CD4-positive, alpha-beta memory T cell (primary cell): Measurements from ENCODE around the gene ZNF195. TPM values are rescaled to one million over a fixed set of nuclear protein-coding genes. Genes with fewer than 3 reads are reported as not detected.
A peak's percentile ranks its signal among the peaks of the same experiment; 100 is the strongest.
"Not testable (repeated sequence)": the region's sequence is repeated elsewhere in the genome, so short reads cannot be mapped to it uniquely, and the experiment has no call there.

Source experiments
- CTCF ChIA-PET: fragments of 350-600 bp; sonication (Branson Sonifier 250); formaldehyde crosslinking; loops from one replicate; lab custom pipeline; 2021; ENCODE audit warnings: inconsistent platforms; ENCODE audit not compliant: partially characterized antibody; lab: Charles Lee
- POLR2A ChIA-PET: fragments of 350-600 bp; sonication (Branson Sonifier 250); formaldehyde crosslinking; loops from one replicate; lab custom pipeline; 2021; ENCODE audit not compliant: partially characterized antibody; lab: Charles Lee
- DNase-seq, 5 donors: peaks; one replicate each; pipeline versions ENCODE4 v3.0.0 to v3.0.0-alpha.2; 2020 to 2022; ENCODE audit warnings: mixed read lengths in 1 of 5
- H3K27ac ChIP-seq: one replicate; pipeline ENCODE4 v1.7.0; 2013; ENCODE audit warnings: low read depth, low read length
- H3K27me3 ChIP-seq: 2 replicates; pipeline ENCODE4 v1.7.0; 2013; ENCODE audit warnings: mild to moderate bottlenecking, low read length, moderate library complexity; ENCODE audit not compliant: insufficient read depth
- H3K36me3 ChIP-seq: 2 replicates; pipeline ENCODE4 v1.7.0; 2013; ENCODE audit warnings: mild to moderate bottlenecking, low read length, moderate library complexity; ENCODE audit not compliant: insufficient read depth
- H3K4me1 ChIP-seq: 2 replicates; pipeline ENCODE4 v1.7.0; 2013; ENCODE audit warnings: mild to moderate bottlenecking, low read length, moderate library complexity; ENCODE audit not compliant: insufficient read depth
- H3K4me3 ChIP-seq, 2 donors: one replicate each; pipeline ENCODE4 v1.7.0; 2013; ENCODE audit warnings: low read length in 2 of 2, mild to moderate bottlenecking in 1 of 2
- H3K9me3 ChIP-seq, 2 donors: one replicate each; pipeline ENCODE4 v1.7.0; 2013; ENCODE audit warnings: low read length in 2 of 2, control low read depth in 1 of 2; ENCODE audit not compliant: control insufficient read depth in 1 of 2
- H3K27ac Mint-ChIP-seq, 7 donors: one replicate each; pipeline ENCODE4 v1.8.0; 2020 to 2021; ENCODE audit warnings: mixed read lengths in 7 of 7, mild to moderate bottlenecking in 6 of 7, inconsistent platforms in 3 of 7, moderate library complexity in 3 of 7
- H3K27me3 Mint-ChIP-seq, 2 donors: one replicate each; pipeline ENCODE4 v1.8.0; 2020 to 2021; ENCODE audit warnings: mixed read lengths in 2 of 2
- H3K36me3 Mint-ChIP-seq, 2 donors: one replicate each; pipeline ENCODE4 v1.8.0; 2020 to 2021; ENCODE audit warnings: mixed read lengths in 2 of 2, inconsistent platforms in 1 of 2, mild to moderate bottlenecking in 1 of 2
- H3K4me1 Mint-ChIP-seq, 4 donors: one replicate each; pipeline ENCODE4 v1.8.0; 2020 to 2021; ENCODE audit warnings: mixed read lengths in 4 of 4, mild to moderate bottlenecking in 1 of 4
- H3K4me3 Mint-ChIP-seq, 8 donors: one replicate each; pipeline ENCODE4 v1.8.0; 2020 to 2021; ENCODE audit warnings: mixed read lengths in 8 of 8, mild to moderate bottlenecking in 7 of 8, moderate library complexity in 6 of 8, inconsistent platforms in 3 of 8
- H3K9me3 Mint-ChIP-seq, 8 donors: one replicate each; pipeline ENCODE4 v1.8.0; 2020 to 2021; ENCODE audit warnings: mixed read lengths in 8 of 8, mild to moderate bottlenecking in 5 of 8, inconsistent platforms in 3 of 8, moderate library complexity in 1 of 8
- intact Hi-C: fragments of 100-400 bp; cut with micrococcal nuclease; formaldehyde crosslinking; loops from one replicate; pipeline ENCODE4 v1.15.1; 2023
- polyA plus RNA-seq, 2 donors: library from polyadenylated mRNA; unstranded; fragments of 300-500 nt; fragmentation: Illumina TruSeq; gene quantifications; one replicate each; pipeline ENCODE4 v1.2.3, GENCODE V29; 2021
- total RNA-seq, 2 experiments: library from RNA; stranded (reverse); gene quantifications; one replicate each; pipeline ENCODE4 v1.2.3, GENCODE V29; 2021

ZNF195 gene
- total RNA-seq, result 10 to 100 TPM; 35.8 to 37.1 TPM
- polyA plus RNA-seq, result 10 to 100 TPM; 22.4 to 26.8 TPM

DNA sequence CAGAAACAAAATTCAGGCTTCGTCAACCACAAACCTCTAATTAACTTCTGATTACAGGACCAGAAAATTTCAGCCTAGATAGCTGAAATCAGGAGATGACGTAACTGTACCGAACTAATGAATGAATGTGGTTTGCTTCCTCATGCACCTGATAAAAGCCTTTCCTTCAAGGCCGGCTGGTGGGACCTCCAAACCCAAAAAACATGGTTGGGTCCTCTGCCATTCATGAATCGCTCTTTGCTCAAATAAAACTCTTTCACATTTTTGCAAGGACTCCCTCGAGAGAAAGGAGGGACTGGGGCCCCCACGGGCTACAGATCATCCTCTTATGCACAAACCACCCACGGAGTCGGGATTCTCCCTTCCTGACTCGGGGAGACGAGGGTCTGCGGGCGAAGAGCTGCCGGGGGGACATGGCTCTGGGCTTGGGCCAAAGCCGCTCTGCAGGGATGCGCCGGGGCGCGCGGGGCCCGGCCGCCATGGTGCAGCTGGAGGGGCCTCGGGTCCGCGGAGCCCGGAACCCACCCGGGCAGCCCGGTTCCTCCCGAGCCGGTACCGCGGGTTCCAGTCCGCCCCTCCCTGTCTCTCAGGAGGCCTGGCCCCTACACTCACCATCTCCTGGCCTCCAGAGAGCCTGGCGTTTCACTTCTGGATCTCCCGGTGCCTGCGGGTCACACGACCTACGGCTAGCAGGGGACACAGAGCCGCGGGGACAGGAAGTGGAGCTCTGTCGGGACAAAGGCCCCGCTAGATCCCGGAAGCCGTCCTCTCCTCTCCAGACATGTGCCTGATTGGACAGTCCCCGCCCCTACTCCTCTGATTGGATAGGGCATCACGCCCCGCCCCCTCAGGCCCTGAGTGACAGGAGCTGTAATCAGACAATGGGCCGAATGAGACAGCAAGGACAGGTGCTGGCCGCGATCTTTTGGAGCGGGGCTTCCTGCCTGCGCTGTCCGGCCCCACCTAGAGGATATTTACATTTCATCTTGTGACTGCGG, at the start of gene ZNF195:
TSS of gene ZNF195 (minus strand) at position 721 of the 998 bp plus-strand sequence. CDS start at position 615, 106 bp downstream.
- intact Hi-C loops, result loop anchor here (1.0 kb wide), 1 partner anchor 45 kb away; no protein-coding TSS in a partner anchor
- ChIA-PET POLR2A (interaction anchor here (0.7 to 1.7 kb wide), 6 partner anchors 15 to 1078 kb away, joined by 3 to 6 read pairs (median 3); no protein-coding TSS in a partner anchor), CTCF (interaction anchor here (1.5 to 2.5 kb wide), 2 partner anchors 30 to 38 kb away, joined by 7 to 14 read pairs; no protein-coding TSS in a partner anchor)

DNA sequence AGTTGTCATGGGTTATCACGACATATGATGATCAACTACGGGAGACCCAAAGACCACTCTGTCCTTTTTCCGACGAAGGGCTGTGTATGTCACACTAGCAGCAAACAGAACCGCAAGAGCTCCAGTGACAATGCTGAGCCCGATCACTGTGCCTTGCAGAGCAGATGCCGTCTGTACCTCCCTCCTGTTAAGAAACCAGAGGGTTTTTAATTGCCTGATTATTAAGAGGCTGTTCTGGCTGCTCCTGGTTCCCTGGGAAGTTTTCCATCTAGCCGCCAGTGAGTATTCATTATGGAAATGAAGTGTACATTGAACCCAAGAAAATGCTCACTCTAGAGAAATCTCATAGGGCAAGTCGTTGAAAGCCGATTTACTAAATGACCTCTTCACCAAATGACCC, 49.1 kb upstream of the ZNF195 start:
- H3K36me3 ChIP-seq, H3K4me3 ChIP-seq, H3K36me3 Mint-ChIP-seq, POLR2A ChIA-PET, H3K4me3 Mint-ChIP-seq, H3K9me3 Mint-ChIP-seq, H3K4me1 Mint-ChIP-seq, H3K4me1 ChIP-seq, H3K9me3 ChIP-seq, CTCF ChIA-PET, intact Hi-C loops, H3K27ac ChIP-seq, DNase-seq, H3K27me3 Mint-ChIP-seq, H3K27ac Mint-ChIP-seq, H3K27me3 ChIP-seq: not testable (repeated sequence)

More for the DNA sequence above, at the start of gene ZNF195:
- peak within 1 kb of the TSS; percentile 79 for H3K27ac ChIP-seq
- H3K9me3 ChIP-seq, result no peaks in the 10 kb centered on the region
- H3K36me3 Mint-ChIP-seq, result peaks cover 25 to 28% of the 10 kb centered on the region in 2 donors
- H3K4me3 ChIP-seq, result peak within 1 kb of the TSS; percentile 4 to 94
- H3K36me3 ChIP-seq, result peaks cover 6% of the 10 kb centered on the region
- H3K4me1 Mint-ChIP-seq, result peaks cover 35 to 61% (median 49%) of the 10 kb centered on the region in 4 donors
- H3K4me1 ChIP-seq, result peaks cover 40% of the 10 kb centered on the region
- no peaks in the 10 kb centered on the region for H3K27me3 ChIP-seq
- peak within 1 kb of the TSS; percentile 97 to 100 (median 98) for H3K4me3 Mint-ChIP-seq
- H3K9me3 Mint-ChIP-seq, result peaks cover 0 to under 1% (median 0%) of the 10 kb centered on the region in 8 donors
- DNase-seq, result peak; percentile 95 to 99 (median 95)
- H3K27me3 Mint-ChIP-seq, result no peaks in the 10 kb centered on the region
- peak within 1 kb of the TSS; percentile 84 to 99 (median 98) for H3K27ac Mint-ChIP-seq

GRCh38 chr11:3426541-3426940, 47.6 kb upstream of the ZNF195 start:
- H3K27ac ChIP-seq, H3K27me3 Mint-ChIP-seq, H3K4me3 ChIP-seq, H3K27ac Mint-ChIP-seq, H3K27me3 ChIP-seq, DNase-seq, POLR2A ChIA-PET, H3K9me3 ChIP-seq, H3K4me3 Mint-ChIP-seq, H3K36me3 ChIP-seq, H3K9me3 Mint-ChIP-seq, H3K4me1 ChIP-seq, H3K36me3 Mint-ChIP-seq, CTCF ChIA-PET, intact Hi-C loops: not testable (repeated sequence)
- peaks cover 4 to 12% (median 4%) of the 10 kb centered on the region in 4 donors for H3K4me1 Mint-ChIP-seq

- H3K4me1 Mint-ChIP-seq, result peaks cover 4 to 16% (median 11%) of the 10 kb centered on the region in 4 donors
- POLR2A ChIA-PET, result interaction anchor here (1.0 kb wide), 1 partner anchor 46 kb away, joined by 3 read pairs; no protein-coding TSS in a partner anchor
- H3K4me3 Mint-ChIP-seq, result peak overlapping the region; percentile 57 to 97 (median 92)
- H3K36me3 ChIP-seq, H3K27me3 ChIP-seq, CTCF ChIA-PET, H3K27ac ChIP-seq, DNase-seq, H3K27me3 Mint-ChIP-seq, H3K4me3 ChIP-seq, H3K9me3 ChIP-seq, H3K9me3 Mint-ChIP-seq, H3K4me1 ChIP-seq, H3K36me3 Mint-ChIP-seq: not testable (repeated sequence)
- intact Hi-C loops, result loop anchor here (1.0 to 5.0 kb wide), 3 partner anchors 31 to 432 kb away; partner anchors contain the start of genes NAP1L4 and ZNF195
- peak overlapping the region in 4 of 7 donors; percentile 55 to 96 (median 58) for H3K27ac Mint-ChIP-seq
These were observed 45.0 kb upstream of the ZNF195 start for GRCh38 chr11:3423928-3424327.

- H3K27me3 Mint-ChIP-seq, CTCF ChIA-PET, H3K36me3 ChIP-seq, H3K4me1 ChIP-seq, H3K9me3 ChIP-seq, H3K36me3 Mint-ChIP-seq, H3K27me3 ChIP-seq, H3K9me3 Mint-ChIP-seq: not testable (repeated sequence)
- POLR2A ChIA-PET, result interaction anchor here (1.0 kb wide), 1 partner anchor 45 kb away, joined by 3 read pairs; no protein-coding TSS in a partner anchor
- DNase-seq, result peak in 1 of 5 donors; percentile 11
- Mint-ChIP-seq H3K27ac (peak overlapping the region; percentile 51 to 98 (median 96)), H3K4me1 (peaks cover 4 to 16% (median 11%) of the 10 kb centered on the region in 4 donors), H3K4me3 (peak overlapping the region; percentile 89 to 98 (median 94))
- Histone ChIP-seq H3K4me3 (peak overlapping the region in 1 of 2 donors; percentile 60), H3K27ac (peak overlapping the region; percentile 68)
- intact Hi-C loops, result loop anchor here (1.0 to 5.0 kb wide), 3 partner anchors 32 to 431 kb away; partner anchors contain the start of genes NAP1L4 and ZNF195
These were observed 44.3 kb upstream of the ZNF195 start for GRCh38 chr11:3423138-3423731.

GRCh38 chr11:3422380-3423137, 43.6 kb upstream of the ZNF195 start:
- Mint-ChIP-seq H3K27ac (peak overlapping the region; percentile 96 to 98 (median 98)), H3K4me1 (peaks cover 4 to 16% (median 11%) of the 10 kb centered on the region in 4 donors), H3K4me3 (peak overlapping the region; percentile 89 to 98 (median 94))
- peak overlapping the region; percentile 68 for H3K27ac ChIP-seq
- H3K36me3 ChIP-seq, H3K27me3 ChIP-seq, H3K27me3 Mint-ChIP-seq, H3K36me3 Mint-ChIP-seq, H3K9me3 Mint-ChIP-seq, H3K9me3 ChIP-seq, H3K4me1 ChIP-seq, CTCF ChIA-PET: not testable (repeated sequence)
- intact Hi-C loops, result loop anchor here (1.0 to 5.0 kb wide), 3 partner anchors 32 to 430 kb away; partner anchors contain the start of genes NAP1L4 and ZNF195
- peak overlapping the region; percentile 47 to 60 for H3K4me3 ChIP-seq
- POLR2A ChIA-PET, result interaction anchor here (0.9 to 1.0 kb wide), 2 partner anchors 43 to 44 kb away, joined by 3 to 6 read pairs; partner anchors contain the start of gene ZNF195
- peak; percentile 96 to 99 (median 97) for DNase-seq
